ENCODE results near the gene ZBED6.

Gene ZBED6

GRCh38 chr1:203796236-203796605, 798 bp downstream of the ZBED6 start:
- ChIA-PET POLR2A (ENCODE audit: low non-redundant PET) (no interaction called here), CTCF (interaction anchor here (0.5 kb wide), 1 partner anchor 81 kb away, joined by 3 read pairs; no protein-coding TSS in a partner anchor)

DNA sequence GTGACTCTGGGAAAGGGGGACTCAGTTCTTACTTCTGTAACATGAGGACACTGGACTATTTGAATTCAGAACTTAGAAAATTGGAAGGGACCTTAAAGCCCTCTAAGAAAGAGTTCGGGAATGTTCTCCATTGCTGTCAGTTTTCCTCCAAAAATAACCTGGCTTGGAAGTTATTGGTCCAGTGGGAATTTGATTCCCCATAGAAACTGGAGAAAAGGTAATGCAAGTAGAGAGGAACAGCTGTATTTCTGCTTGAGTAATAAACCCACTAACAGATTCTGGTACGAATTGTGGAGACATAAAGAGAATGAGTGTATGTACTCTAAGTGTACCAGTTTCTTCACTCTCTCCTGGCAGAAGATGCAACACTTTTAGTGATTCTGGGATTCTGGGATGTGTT, 1.8 kb downstream of the ZBED6 start:
- DNase-seq (ENCODE audit: low spot score) = no peak
- ChIA-PET POLR2A (ENCODE audit: low non-redundant PET) (interaction anchor here (0.5 to 0.6 kb wide), 2 partner anchors 33 to 385 kb away, joined by 3 to 4 read pairs; no protein-coding TSS in a partner anchor), CTCF (interaction anchor here (0.6 kb wide), 1 partner anchor 16 kb away, joined by 5 read pairs; no protein-coding TSS in a partner anchor)
- no peak for TF ChIP-seq CTCF (conservative IDR thresholded peaks at IDR 0.05; ENCODE audit: low read depth)
- H3K27ac ChIP-seq = no peak overlapping the region

More at GRCh38 chr1:203796236-203796605, 798 bp downstream of the ZBED6 start:
- TF ChIP-seq CTCF (conservative IDR thresholded peaks at IDR 0.05; ENCODE audit: low read depth) = no peak
- DNase-seq (ENCODE audit: low spot score) = peak; percentile 20
- H3K27ac ChIP-seq = peak overlapping the region; percentile 97

DNA sequence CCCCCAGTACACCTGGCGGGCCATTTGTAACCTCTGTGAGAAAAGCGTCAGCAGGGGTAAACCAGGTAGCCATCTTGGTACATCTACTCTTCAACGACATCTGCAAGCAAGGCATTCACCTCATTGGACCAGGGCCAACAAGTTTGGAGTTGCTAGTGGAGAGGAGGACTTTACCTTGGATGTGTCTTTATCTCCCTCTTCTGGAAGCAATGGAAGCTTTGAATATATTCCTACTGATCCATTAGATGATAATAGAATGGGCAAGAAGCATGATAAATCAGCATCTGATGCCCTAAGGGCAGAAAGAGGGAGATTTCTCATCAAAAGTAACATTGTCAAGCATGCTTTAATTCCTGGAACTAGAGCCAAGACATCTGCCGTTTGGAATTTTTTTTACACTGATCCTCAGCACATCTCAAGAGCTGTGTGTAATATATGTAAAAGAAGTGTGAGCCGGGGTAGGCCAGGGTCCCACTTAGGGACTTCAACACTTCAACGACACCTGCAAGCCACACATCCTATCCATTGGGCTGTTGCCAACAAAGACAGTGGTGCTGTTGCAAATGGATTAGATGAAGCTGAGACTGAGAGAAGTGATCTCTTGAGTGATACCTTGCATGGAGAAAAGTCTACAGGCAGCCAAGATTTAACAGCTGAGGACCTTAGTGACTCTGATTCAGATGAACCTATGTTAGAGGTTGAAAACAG, 2.7 kb downstream of the ZBED6 start:
- CTCF ChIA-PET = interaction anchor here (0.6 to 1.0 kb wide), 3 partner anchors 9 to 290 kb away, joined by 3 to 5 read pairs (median 3); no protein-coding TSS in a partner anchor
- no peak overlapping the region for H3K27ac ChIP-seq
- TF ChIP-seq CTCF (conservative IDR thresholded peaks at IDR 0.05; ENCODE audit: low read depth) = no peak
- DNase-seq (ENCODE audit: low spot score) = peak; percentile 42
- POLR2A ChIA-PET (ENCODE audit: low non-redundant PET) = interaction anchor here (0.7 kb wide), 1 partner anchor 22 kb away, joined by 3 read pairs; no protein-coding TSS in a partner anchor

- H3K27ac ChIP-seq = no peak overlapping the region
- TF ChIP-seq CTCF (conservative IDR thresholded peaks at IDR 0.05; ENCODE audit: low read depth) = no peak
- ChIA-PET CTCF (no interaction called here), POLR2A (ENCODE audit: low non-redundant PET) (no interaction called here)
- DNase-seq (ENCODE audit: low spot score) = no peak
These were observed 3.7 kb downstream of the ZBED6 start for GRCh38 chr1:203799157-203799556.

GRCh38 chr1:203799971-203800370, 4.5 kb downstream of the ZBED6 start:
- CTCF ChIA-PET = interaction anchor here (0.7 to 1.0 kb wide), 4 partner anchors 15 to 457 kb away, joined by 3 to 5 read pairs (median 4); no protein-coding TSS in a partner anchor

GRCh38 chr1:203805689-203806088, 10.3 kb downstream of the ZBED6 start:
- CTCF ChIA-PET = no interaction called here
- H3K27ac ChIP-seq = no peak overlapping the region
- POLR2A ChIA-PET (ENCODE audit: low non-redundant PET) = interaction anchor here (0.6 kb wide), 1 partner anchor 84 kb away, joined by 3 read pairs; no protein-coding TSS in a partner anchor
- no peak for DNase-seq (ENCODE audit: low spot score)
- no peak for TF ChIP-seq CTCF (conservative IDR thresholded peaks at IDR 0.05; ENCODE audit: low read depth)

More at GRCh38 chr1:203799971-203800370, 4.5 kb downstream of the ZBED6 start:
- POLR2A ChIA-PET (ENCODE audit: low non-redundant PET) = no interaction called here
- H3K27ac ChIP-seq = no peak overlapping the region
- no peak for DNase-seq (ENCODE audit: low spot score)
- no peak for TF ChIP-seq CTCF (conservative IDR thresholded peaks at IDR 0.05; ENCODE audit: low read depth)

All from RWPE1 (cell line).